HUES48 (cell line): ENCODE data around the gene KLHDC9.
A peak's percentile ranks its signal among the peaks of the same experiment; 100 is the strongest.
"Not testable (repeated sequence)": the region's sequence is repeated elsewhere in the genome, so short reads cannot be mapped to it uniquely, and the experiment has no call there.

Experiments used
- H3K27ac ChIP-seq: one replicate; pipeline ENCODE4 v1.7.0; 2013; ENCODE audit warnings: low read depth, low read length, inconsistent platforms
- H3K27me3 ChIP-seq: 2 replicates; pipeline ENCODE4 v1.6.1; 2013; ENCODE audit warnings: mild to moderate bottlenecking, low read length; ENCODE audit not compliant: control insufficient read depth, insufficient read depth
- H3K36me3 ChIP-seq: 2 replicates; pipeline ENCODE4 v1.6.1; 2013; ENCODE audit warnings: low read length; ENCODE audit not compliant: control insufficient read depth, insufficient read depth
- H3K4me1 ChIP-seq: 2 replicates; pipeline ENCODE4 v1.6.1; 2013; ENCODE audit warnings: mild to moderate bottlenecking, low read length; ENCODE audit not compliant: control insufficient read depth, insufficient read depth
- H3K4me3 ChIP-seq: 2 replicates; pipeline ENCODE4 v1.5.1; 2013; ENCODE audit warnings: mild to moderate bottlenecking, low read depth, low read length
- H3K9ac ChIP-seq: 2 replicates; pipeline ENCODE4 v1.6.1; 2013; ENCODE audit warnings: mild to moderate bottlenecking, low read depth, low read length, moderate library complexity
- H3K9me3 ChIP-seq: 2 replicates; pipeline ENCODE4 v1.6.1; 2013; ENCODE audit warnings: low read length; ENCODE audit not compliant: control insufficient read depth, insufficient read depth

Gene KLHDC9, protein sequence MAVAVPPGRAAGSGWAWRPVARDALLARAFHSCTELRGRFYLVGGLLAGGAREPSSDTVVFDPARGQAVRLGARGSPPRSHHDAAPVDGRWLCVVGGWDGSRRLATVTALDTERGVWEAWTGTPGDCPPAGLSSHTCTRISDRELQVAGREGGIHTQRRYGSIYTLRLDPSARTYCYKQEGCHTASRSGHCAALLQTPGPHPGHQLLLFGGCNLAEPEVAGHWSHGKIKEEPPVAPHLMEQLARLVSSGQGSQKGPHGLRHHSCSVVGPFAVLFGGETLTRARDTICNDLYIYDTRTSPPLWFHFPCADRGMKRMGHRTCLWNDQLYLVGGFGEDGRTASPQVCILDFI

GRCh38 chr1:161098210-161099068 lies at the start of gene KLHDC9:
Gene KLHDC9 (plus strand): TSS chr1:161098361. CDS start chr1:161098536, 175 bp downstream.
- H3K9me3 ChIP-seq: no peaks in the 10 kb centered on the region
- H3K4me1 ChIP-seq: 0 out of 2 replicates have a peak, but pooled peaks cover 4% of the 10 kb centered on the region
- peak within 1 kb of the TSS; percentile 93 for H3K4me3 ChIP-seq
- peaks cover 23% of the 10 kb centered on the region for H3K36me3 ChIP-seq
- H3K27me3 ChIP-seq: no peaks in the 10 kb centered on the region
- H3K27ac ChIP-seq: peak within 1 kb of the TSS; percentile 76
- H3K9ac ChIP-seq: peak within 1 kb of the TSS; percentile 62

DNA sequence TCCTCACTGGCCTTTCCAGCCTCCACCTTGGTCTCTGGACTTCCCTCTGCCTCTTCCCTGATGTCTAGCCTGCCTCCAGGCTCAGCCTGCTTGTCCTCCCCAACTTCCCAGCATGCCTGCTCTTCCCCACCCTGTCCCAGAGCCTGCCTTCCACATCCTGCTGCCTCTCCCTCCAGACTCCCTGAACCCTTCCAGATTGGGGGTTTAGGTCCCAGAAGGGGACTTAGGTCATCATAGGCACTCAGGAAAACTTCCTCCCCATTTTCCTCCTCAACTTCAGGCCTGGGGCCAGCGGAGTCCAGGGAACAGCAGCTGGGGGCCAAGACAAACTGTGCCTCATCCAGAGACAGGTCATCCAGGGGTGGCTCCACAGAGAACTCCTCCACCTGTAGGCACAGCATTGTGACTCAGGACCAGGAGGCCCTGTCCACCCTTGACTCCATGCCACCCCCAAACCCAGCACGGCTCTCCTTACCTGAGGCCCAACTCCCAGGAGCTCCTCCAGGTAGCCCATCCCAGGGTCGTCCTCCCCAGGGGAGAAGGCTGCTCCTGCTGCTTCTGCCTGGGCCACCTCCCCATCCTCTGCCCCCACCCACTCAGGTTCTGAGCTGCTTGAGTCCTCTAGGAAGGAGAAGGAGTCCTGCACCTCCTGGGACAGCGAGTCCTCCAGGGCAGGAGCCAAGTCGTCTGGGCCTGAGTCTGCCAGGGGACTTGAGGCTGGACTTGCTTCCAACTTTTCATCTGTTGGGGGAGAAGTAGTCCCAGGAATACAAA lies 49.0 kb upstream of the KLHDC9 start:
- Histone ChIP-seq H3K4me3 (no peak overlapping the region), H3K4me1 (0 out of 2 replicates have a peak, but pooled peaks cover 4% of the 10 kb centered on the region), H3K9me3 (no peaks in the 10 kb centered on the region), H3K27ac (no peak overlapping the region), H3K36me3 (no peaks in the 10 kb centered on the region), H3K9ac (no peak overlapping the region), H3K27me3 (no peaks in the 10 kb centered on the region)

DNA sequence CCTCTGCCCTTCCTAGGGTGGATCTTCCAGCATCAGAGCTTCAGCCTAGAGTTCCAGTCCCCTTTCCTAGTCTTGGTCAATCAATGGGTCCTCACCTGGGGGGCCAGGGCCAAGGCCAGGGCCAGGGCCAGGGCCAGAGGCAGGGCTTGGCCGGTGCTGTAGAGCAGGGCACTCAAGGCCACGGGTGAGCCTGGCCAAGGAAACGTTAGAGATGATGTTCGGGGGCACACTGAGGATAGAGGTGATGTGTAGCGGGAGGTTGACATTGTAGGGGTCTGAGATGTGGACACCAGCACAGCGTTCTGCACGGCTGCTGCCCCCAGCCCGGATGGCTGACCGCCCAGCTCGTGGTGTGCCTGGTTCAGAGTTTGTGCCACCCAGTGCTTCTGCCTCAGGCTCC lies 46.9 kb upstream of the KLHDC9 start:
- no peaks in the 10 kb centered on the region for H3K9me3 ChIP-seq
- H3K9ac ChIP-seq: no peak overlapping the region
- H3K4me3 ChIP-seq: no peak overlapping the region
- 0 out of 2 replicates have a peak, but pooled peaks cover 3% of the 10 kb centered on the region for H3K4me1 ChIP-seq
- no peaks in the 10 kb centered on the region for H3K27me3 ChIP-seq
- no peak overlapping the region for H3K27ac ChIP-seq
- no peaks in the 10 kb centered on the region for H3K36me3 ChIP-seq

- no peaks in the 10 kb centered on the region for H3K27me3 ChIP-seq
- no peaks in the 10 kb centered on the region for H3K36me3 ChIP-seq
- no peak overlapping the region for H3K27ac ChIP-seq
- H3K9me3 ChIP-seq: no peaks in the 10 kb centered on the region
- H3K4me3 ChIP-seq: no peak overlapping the region
- no peak overlapping the region for H3K9ac ChIP-seq
- no peaks in the 10 kb centered on the region for H3K4me1 ChIP-seq
Observed at GRCh38 chr1:161052899-161053298, 45.3 kb upstream of the KLHDC9 start.

DNA sequence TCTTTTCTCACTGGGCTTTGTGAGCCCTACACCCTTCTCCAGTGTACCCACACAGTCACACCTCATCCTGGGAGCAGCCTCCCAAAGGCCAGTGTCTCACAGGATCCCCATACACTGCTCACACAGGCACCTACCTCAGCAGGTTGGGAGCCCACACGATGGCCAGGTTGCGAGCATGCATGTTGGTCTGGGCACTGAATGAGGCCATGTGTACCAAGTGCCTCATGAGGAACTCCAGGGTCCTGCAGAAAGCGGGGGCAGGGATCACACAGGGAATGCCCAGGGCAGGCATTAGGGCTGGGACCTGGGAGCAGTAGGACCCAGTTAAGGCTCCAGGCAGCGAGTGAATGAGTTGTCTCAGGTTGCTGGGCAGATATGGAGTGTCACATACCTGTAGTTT lies 43.9 kb upstream of the KLHDC9 start:
- Histone ChIP-seq H3K9ac (no peak overlapping the region), H3K36me3 (no peaks in the 10 kb centered on the region), H3K9me3 (no peaks in the 10 kb centered on the region), H3K27me3 (no peaks in the 10 kb centered on the region), H3K27ac (no peak overlapping the region), H3K4me3 (no peak overlapping the region), H3K4me1 (no peaks in the 10 kb centered on the region)

GRCh38 chr1:161054805-161055204 lies 43.4 kb upstream of the KLHDC9 start:
- H3K9me3 ChIP-seq: no peaks in the 10 kb centered on the region
- no peaks in the 10 kb centered on the region for H3K27me3 ChIP-seq
- no peaks in the 10 kb centered on the region for H3K36me3 ChIP-seq
- H3K27ac ChIP-seq: no peak overlapping the region
- no peaks in the 10 kb centered on the region for H3K4me1 ChIP-seq
- H3K4me3 ChIP-seq: no peak overlapping the region
- no peak overlapping the region for H3K9ac ChIP-seq

DNA sequence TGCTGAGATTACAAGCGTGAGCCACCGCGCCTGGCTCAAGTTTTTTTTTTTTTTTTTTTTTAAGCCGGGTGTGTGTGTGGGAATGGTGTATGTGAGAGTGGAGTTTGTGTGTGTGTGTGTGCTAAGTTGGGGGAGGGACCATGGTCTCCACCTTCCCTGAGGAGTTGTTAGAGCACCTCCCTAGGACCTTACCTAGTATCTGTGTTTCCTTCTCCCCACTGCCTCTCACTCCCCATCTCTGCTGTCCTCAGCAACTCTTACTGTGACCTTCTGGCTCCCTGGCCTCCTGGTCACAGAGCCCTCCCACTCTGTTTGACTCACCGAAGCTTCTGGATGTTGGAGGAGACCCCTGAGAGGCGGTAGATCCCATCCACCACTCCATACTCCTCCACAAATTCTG lies 38.9 kb upstream of the KLHDC9 start:
- no peak overlapping the region for H3K9ac ChIP-seq
- no peaks in the 10 kb centered on the region for H3K36me3 ChIP-seq
- H3K27me3 ChIP-seq: no peaks in the 10 kb centered on the region
- no peak overlapping the region for H3K27ac ChIP-seq
- H3K9me3 ChIP-seq: no peaks in the 10 kb centered on the region
- H3K4me3 ChIP-seq: no peak overlapping the region
- no peaks in the 10 kb centered on the region for H3K4me1 ChIP-seq

DNA sequence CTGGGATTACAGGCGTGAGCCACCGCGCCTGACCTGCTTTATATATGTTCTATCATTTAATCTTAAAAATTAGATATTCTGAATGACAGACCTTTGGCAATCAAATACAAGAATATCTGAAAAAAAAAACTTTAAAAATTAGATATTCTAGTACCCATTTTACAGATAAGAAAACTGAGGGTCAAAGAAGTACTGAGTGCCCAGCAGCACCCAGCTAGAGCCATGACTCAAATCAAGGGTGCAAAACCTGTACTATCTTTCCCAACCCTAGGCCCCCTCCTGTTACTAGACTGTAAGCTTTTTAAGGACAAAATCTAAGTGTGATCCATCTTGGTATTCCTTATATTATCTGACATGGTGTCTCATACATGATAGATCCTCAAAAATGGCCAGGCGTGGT lies 36.7 kb upstream of the KLHDC9 start:
- H3K36me3 ChIP-seq: no peaks in the 10 kb centered on the region
- H3K27ac ChIP-seq: no peak overlapping the region
- H3K4me1 ChIP-seq: no peaks in the 10 kb centered on the region
- H3K9ac ChIP-seq: no peak overlapping the region
- H3K27me3 ChIP-seq: no peaks in the 10 kb centered on the region
- H3K9me3 ChIP-seq: no peaks in the 10 kb centered on the region
- H3K4me3 ChIP-seq: no peak overlapping the region

GRCh38 chr1:161063936-161064335 lies 34.2 kb upstream of the KLHDC9 start:
- H3K27me3 ChIP-seq, H3K9ac ChIP-seq: not testable (repeated sequence)

DNA sequence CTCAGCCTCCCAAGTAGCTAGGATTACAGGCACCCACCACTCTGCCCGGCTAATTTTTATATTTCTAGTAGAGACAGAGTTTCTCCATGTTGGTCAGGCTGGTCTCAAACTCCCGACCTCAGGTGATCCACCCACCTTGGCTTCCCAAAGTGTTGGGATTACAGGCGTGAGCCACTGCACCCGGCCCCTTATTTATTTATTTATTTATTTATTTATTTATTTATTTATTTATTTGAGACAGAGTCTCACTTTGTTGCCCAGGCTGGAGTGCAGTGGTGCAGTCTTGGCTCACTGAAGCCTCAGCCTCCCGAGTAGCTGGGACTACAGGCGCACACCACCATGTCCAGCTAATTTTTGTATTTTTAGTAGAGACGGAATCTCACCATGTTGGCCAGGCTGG lies 32.5 kb upstream of the KLHDC9 start:
- not testable (repeated sequence) for H3K9ac ChIP-seq

More at GRCh38 chr1:161063936-161064335, 34.2 kb upstream of the KLHDC9 start:
- not testable (repeated sequence) for H3K9me3 ChIP-seq, H3K4me1 ChIP-seq, H3K4me3 ChIP-seq, H3K36me3 ChIP-seq, H3K27ac ChIP-seq

More for the DNA sequence above, 32.5 kb upstream of the KLHDC9 start:
- not testable (repeated sequence) for H3K27ac ChIP-seq, H3K9me3 ChIP-seq, H3K4me1 ChIP-seq, H3K36me3 ChIP-seq, H3K4me3 ChIP-seq, H3K27me3 ChIP-seq
